Lower lobe of right lung (tissue), 2 donors: ENCODE measurements around the gene BEND7. TPM values are rescaled to one million over a fixed set of nuclear protein-coding genes. Genes with fewer than 3 reads are reported as not detected.

Experiments
- ATAC-seq, 2 donors: fragments of 200-7000 bp; cut with Tn5 transposase; one replicate each; pipeline ENCODE4 v1.9.1; 2020 to 2022; ENCODE audit warnings: mild to moderate bottlenecking in 2 of 2, moderate library complexity in 2 of 2
- DNase-seq: peaks from one replicate; pipeline ENCODE4 v3.0.0-alpha.2; 2020
- H3K27ac ChIP-seq: fragments of 200-600 bp; one replicate; pipeline ENCODE4 v1.8.0; 2022
- H3K27me3 ChIP-seq: fragments of 200-600 bp; one replicate; pipeline ENCODE4 v1.8.0; 2022; ENCODE audit warnings: low read depth
- H3K36me3 ChIP-seq: fragments of 200-600 bp; one replicate; pipeline ENCODE4 v1.8.0; 2022; ENCODE audit warnings: mild to moderate bottlenecking
- H3K4me1 ChIP-seq: fragments of 200-600 bp; one replicate; pipeline ENCODE4 v1.8.0; 2022
- H3K4me3 ChIP-seq: fragments of 200-600 bp; one replicate; pipeline ENCODE4 v1.8.0; 2022; ENCODE audit warnings: mild to moderate bottlenecking
- H3K9me3 ChIP-seq: fragments of 200-600 bp; one replicate; pipeline ENCODE4 v1.8.0; 2022
- intact Hi-C: fragments of 100-400 bp; cut with DNase I; formaldehyde crosslinking; loops from one replicate; pipeline ENCODE4 v1.11.0; 2022
- total RNA-seq: library from RNA; stranded (reverse); fragmentation: NEBNext Ultra II Directional; extraction: Animal tissue kit (Norgen Biotek cat#: 25700); gene quantifications from one replicate; pipeline ENCODE4 v1.2.1, GENCODE V29; 2021
- TF ChIP-seq, protein P1 (sequence below): fragments of 200-600 bp; IDR thresholded peaks from one replicate; pipeline ENCODE4 v1.8.0; 2022; ENCODE audit warnings: antibody characterized with exemption, mild to moderate bottlenecking
- donor health status: DM: no; HTN: yes; CAD: no; lungs with severe emphysema.

BEND7 gene
- total RNA-seq, 1 donor from 2014 or later = 16.9 TPM

- no peaks in the 10 kb centered on the region for H3K27me3 ChIP-seq
- DNase-seq = no peak
- no peak overlapping the region for H3K27ac ChIP-seq
- no peaks in the 10 kb centered on the region for H3K9me3 ChIP-seq
- intact Hi-C loops = no loop called here
- no peak overlapping the region for H3K4me3 ChIP-seq
- no peaks in the 10 kb centered on the region for H3K4me1 ChIP-seq
- TF ChIP-seq, protein P1, sequence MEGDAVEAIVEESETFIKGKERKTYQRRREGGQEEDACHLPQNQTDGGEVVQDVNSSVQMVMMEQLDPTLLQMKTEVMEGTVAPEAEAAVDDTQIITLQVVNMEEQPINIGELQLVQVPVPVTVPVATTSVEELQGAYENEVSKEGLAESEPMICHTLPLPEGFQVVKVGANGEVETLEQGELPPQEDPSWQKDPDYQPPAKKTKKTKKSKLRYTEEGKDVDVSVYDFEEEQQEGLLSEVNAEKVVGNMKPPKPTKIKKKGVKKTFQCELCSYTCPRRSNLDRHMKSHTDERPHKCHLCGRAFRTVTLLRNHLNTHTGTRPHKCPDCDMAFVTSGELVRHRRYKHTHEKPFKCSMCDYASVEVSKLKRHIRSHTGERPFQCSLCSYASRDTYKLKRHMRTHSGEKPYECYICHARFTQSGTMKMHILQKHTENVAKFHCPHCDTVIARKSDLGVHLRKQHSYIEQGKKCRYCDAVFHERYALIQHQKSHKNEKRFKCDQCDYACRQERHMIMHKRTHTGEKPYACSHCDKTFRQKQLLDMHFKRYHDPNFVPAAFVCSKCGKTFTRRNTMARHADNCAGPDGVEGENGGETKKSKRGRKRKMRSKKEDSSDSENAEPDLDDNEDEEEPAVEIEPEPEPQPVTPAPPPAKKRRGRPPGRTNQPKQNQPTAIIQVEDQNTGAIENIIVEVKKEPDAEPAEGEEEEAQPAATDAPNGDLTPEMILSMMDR = no peak
- ATAC-seq = peak; percentile 30 to 35
- peaks cover 16% of the 10 kb centered on the region for H3K36me3 ChIP-seq
Measured at GRCh38 chr10:13483073-13483472, 45.7 kb downstream of the BEND7 start.

GRCh38 chr10:13481690-13482089 lies 47.1 kb downstream of the BEND7 start:
- ATAC-seq = no peak
- no peak for DNase-seq
- no peak overlapping the region for H3K4me3 ChIP-seq
- no peaks in the 10 kb centered on the region for H3K27me3 ChIP-seq
- no peak overlapping the region for H3K27ac ChIP-seq
- H3K9me3 ChIP-seq = no peaks in the 10 kb centered on the region
- TF ChIP-seq, protein P1 = no peak
- intact Hi-C loops = no loop called here
- peaks cover 13% of the 10 kb centered on the region for H3K36me3 ChIP-seq
- H3K4me1 ChIP-seq = no peaks in the 10 kb centered on the region

DNA sequence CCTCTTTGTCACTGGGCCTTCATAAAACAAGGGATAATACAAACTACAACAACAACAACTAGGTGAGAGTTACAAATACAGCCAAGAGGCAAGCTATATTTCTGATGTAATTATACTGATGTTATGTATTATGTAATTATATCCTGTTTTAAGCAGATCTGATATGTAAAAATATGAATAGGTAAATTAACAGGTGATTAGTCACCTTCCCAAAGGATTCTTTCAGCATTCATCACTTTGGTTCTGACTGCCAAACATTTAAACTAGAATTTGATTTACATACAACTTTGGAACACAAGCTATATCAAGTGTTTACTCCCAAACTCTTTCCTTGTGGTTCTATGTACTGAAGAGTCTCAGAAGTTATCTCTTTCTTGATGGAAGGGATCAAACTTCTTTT lies 53.7 kb downstream of the BEND7 start:
- no peak for ATAC-seq
- Histone ChIP-seq H3K4me3 (no peak overlapping the region), H3K4me1 (no peaks in the 10 kb centered on the region), H3K27me3 (no peaks in the 10 kb centered on the region), H3K36me3 (peaks cover 4% of the 10 kb centered on the region), H3K9me3 (no peaks in the 10 kb centered on the region), H3K27ac (no peak overlapping the region)
- no peak for DNase-seq
- TF ChIP-seq, protein P1 = no peak
- intact Hi-C loops = no loop called here

GRCh38 chr10:13473986-13474385 lies 54.8 kb downstream of the BEND7 start:
- Histone ChIP-seq H3K27me3 (no peaks in the 10 kb centered on the region), H3K4me1 (no peaks in the 10 kb centered on the region), H3K4me3 (no peak overlapping the region), H3K9me3 (no peaks in the 10 kb centered on the region), H3K36me3 (peaks cover 4% of the 10 kb centered on the region), H3K27ac (no peak overlapping the region)
- no peak for ATAC-seq
- TF ChIP-seq, protein P1 = no peak
- intact Hi-C loops = no loop called here
- DNase-seq = no peak

GRCh38 chr10:13472359-13472758 lies 56.5 kb downstream of the BEND7 start:
- intact Hi-C loops = no loop called here
- H3K27me3 ChIP-seq = no peaks in the 10 kb centered on the region
- no peaks in the 10 kb centered on the region for H3K9me3 ChIP-seq
- no peak for DNase-seq
- no peak for ATAC-seq
- no peak overlapping the region for H3K27ac ChIP-seq
- H3K4me3 ChIP-seq = no peak overlapping the region
- no peaks in the 10 kb centered on the region for H3K4me1 ChIP-seq
- TF ChIP-seq, protein P1 = no peak
- no peaks in the 10 kb centered on the region for H3K36me3 ChIP-seq

DNA sequence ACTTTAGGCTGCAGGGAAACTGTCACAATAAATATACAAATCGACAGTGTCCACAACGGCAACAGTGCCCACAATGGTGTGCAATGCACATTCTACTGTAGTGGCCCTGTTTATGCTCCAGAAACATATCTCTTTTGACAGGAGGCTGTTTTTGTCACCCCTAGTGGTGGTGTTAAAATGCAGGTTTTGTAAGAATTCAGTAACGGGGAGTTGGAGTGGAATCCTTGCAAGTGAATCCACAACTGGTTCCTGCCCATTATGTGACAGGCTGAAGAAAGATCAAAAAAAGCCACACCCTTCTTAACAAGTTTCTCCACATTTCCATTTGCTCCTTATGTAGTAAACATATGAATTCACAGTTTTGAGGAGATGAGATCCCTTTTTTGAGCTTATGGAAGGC lies 58.5 kb downstream of the BEND7 start:
- Histone ChIP-seq H3K9me3 (no peaks in the 10 kb centered on the region), H3K4me3 (no peak overlapping the region), H3K36me3 (no peaks in the 10 kb centered on the region), H3K27me3 (no peaks in the 10 kb centered on the region), H3K27ac (no peak overlapping the region), H3K4me1 (no peaks in the 10 kb centered on the region)
- intact Hi-C loops = no loop called here
- ATAC-seq (no peak), DNase-seq (no peak)
- TF ChIP-seq, protein P1 = no peak
